GM19240 (cell line): ENCODE data around the gene ZNF581.

Experiments
- DNase-seq: peaks from one replicate; pipeline ENCODE4 v3.0.0; 2011; ENCODE audit warnings: low spot score; ENCODE audit not compliant: insufficient read length

Gene ZNF581

GRCh38 chr19:55626350-55626749 is 17.1 kb upstream of the ZNF581 start:
- no peak for DNase-seq

- DNase-seq = no peak
These were observed 11.0 kb upstream of the ZNF581 start for GRCh38 chr19:55632463-55632834.

- DNase-seq = no peak
These were observed 9.6 kb upstream of the ZNF581 start for GRCh38 chr19:55633861-55634260.

GRCh38 chr19:55635334-55635717 is 8.1 kb upstream of the ZNF581 start:
- DNase-seq = no peak

GRCh38 chr19:55635856-55636440 is 7.5 kb upstream of the ZNF581 start:
- DNase-seq = no peak

GRCh38 chr19:55636723-55637122 is 6.7 kb upstream of the ZNF581 start:
- DNase-seq = no peak

- DNase-seq = no peak
These were observed 5.9 kb upstream of the ZNF581 start for GRCh38 chr19:55637534-55637933.

GRCh38 chr19:55638864-55639359 is 4.5 kb upstream of the ZNF581 start:
- DNase-seq = no peak

GRCh38 chr19:55640043-55640576 is 3.3 kb upstream of the ZNF581 start:
- no peak for DNase-seq

GRCh38 chr19:55640577-55641425 is 2.6 kb upstream of the ZNF581 start, which contains the start of gene ZNF580:
Gene ZNF580, plus strand, starts transcription at chr19:55641002. Its CDS starts 1,507 bp downstream, at chr19:55642509.
- DNase-seq = no peak

GRCh38 chr19:55641426-55642152 is 1.9 kb upstream of the ZNF581 start:
- no peak for DNase-seq

- no peak for DNase-seq
These were observed 1.1 kb upstream of the ZNF581 start for GRCh38 chr19:55642153-55643002.

- no peak for DNase-seq
These were observed 383 bp downstream of the ZNF581 start for GRCh38 chr19:55643887-55644176.

GRCh38 chr19:55644191-55644833 is 863 bp downstream of the ZNF581 start:
- DNase-seq = no peak

- no peak for DNase-seq
These were observed 1.5 kb downstream of the ZNF581 start for GRCh38 chr19:55644842-55645511.

GRCh38 chr19:55645512-55645881 is 2.0 kb downstream of the ZNF581 start:
- DNase-seq = no peak

GRCh38 chr19:55646889-55647731 is 3.7 kb downstream of the ZNF581 start:
- DNase-seq = no peak

GRCh38 chr19:55647732-55648584 is 4.5 kb downstream of the ZNF581 start, which contains the start of gene CCDC106:
Gene CCDC106, plus strand, starts transcription at chr19:55648212. Its CDS starts 835 bp downstream, at chr19:55649047.
- DNase-seq = no peak
